IMR-90 (cell line): ENCODE results near the gene MYO1D. TPM values are rescaled to one million over a fixed set of nuclear protein-coding genes. Genes with fewer than 3 reads are reported as not detected.

ENCODE experiments used
- ATAC-seq: fragments of 200-7000 bp; cut with Tn5 transposase; 2 replicates; pipeline ENCODE4 v1.9.1; 2020; ENCODE audit warnings: low read depth, mild to moderate bottlenecking, moderate library complexity
- BruUV-seq: library from RNA; stranded (reverse); fragments of 400-500 nt; replicated peaks from 2 replicates; lab custom pipeline; 2021; lab: Mats Ljungman, UMichigan
- CTCF ChIA-PET: fragments of 300-600 bp; formaldehyde crosslinking; extraction: SDS; loops from one replicate; lab custom pipeline; 2021; ENCODE audit warnings: antibody characterized with exemption; lab: Yijun Ruan, JAX
- POLR2A ChIA-PET: fragments of 300-600 bp; sonication (Branson Sonifier 250); formaldehyde crosslinking; loops from one replicate; lab custom pipeline; 2022; ENCODE audit warnings: antibody characterized with exemption; ENCODE audit not compliant: unreplicated experiment; lab: Charles Lee
- DNase-seq: peaks from one replicate; pipeline ENCODE4 v3.0.0; 2013
- H2AFZ ChIP-seq: replicated peaks from 2 replicates; pipeline ENCODE3; 2013; ENCODE audit warnings: low read length, mild to moderate bottlenecking; ENCODE audit not compliant: poor library complexity
- H2AK5ac ChIP-seq: 2 replicates; pipeline ENCODE4 v1.6.1; 2013; ENCODE audit warnings: low read depth, low read length, inconsistent platforms
- H2AK9ac ChIP-seq: replicated peaks from 2 replicates; pipeline ENCODE3; 2013; ENCODE audit warnings: mild to moderate bottlenecking, low read depth, low read length, moderate library complexity; ENCODE audit not compliant: poor library complexity
- H2BK120ac ChIP-seq: 2 replicates; pipeline ENCODE4 v1.6.1; 2013; ENCODE audit warnings: low read depth, low read length, inconsistent platforms
- H2BK15ac ChIP-seq: 3 replicates; pipeline ENCODE4 v1.6.1; 2013; ENCODE audit warnings: low read depth, low read length, inconsistent platforms
- H2BK20ac ChIP-seq: 2 replicates; pipeline ENCODE4 v1.6.1; 2013; ENCODE audit warnings: low read depth, mild to moderate bottlenecking, inconsistent platforms, low read length, moderate library complexity
- H2BK5ac ChIP-seq: 2 replicates; pipeline ENCODE4 v1.6.1; 2013; ENCODE audit warnings: mild to moderate bottlenecking, low read depth, low read length, inconsistent platforms; ENCODE audit not compliant: poor library complexity, severe bottlenecking
- H3K14ac ChIP-seq: replicated peaks from 2 replicates; pipeline ENCODE4 v1.6.1; 2013; ENCODE audit warnings: low read depth, low read length, inconsistent platforms
- H3K18ac ChIP-seq: 2 replicates; pipeline ENCODE4 v1.6.1; 2013; ENCODE audit warnings: low read depth, low read length, control low read depth
- H3K23ac ChIP-seq: 2 replicates; pipeline ENCODE4 v1.6.1; 2013; ENCODE audit warnings: low read depth, low read length, inconsistent platforms
- H3K27ac ChIP-seq: 2 replicates; pipeline ENCODE4 v1.5.1; 2013; ENCODE audit warnings: mild to moderate bottlenecking, control low read depth, low read length; ENCODE audit not compliant: insufficient read depth
- H3K27me3 ChIP-seq: 2 replicates; pipeline ENCODE4 v1.6.1; 2013; ENCODE audit warnings: low read length; ENCODE audit not compliant: control insufficient read depth, insufficient read depth
- H3K36me3 ChIP-seq: 2 replicates; pipeline ENCODE4 v1.6.1; 2013; ENCODE audit warnings: low read length, mixed read lengths; ENCODE audit not compliant: control insufficient read depth, insufficient read depth
- H3K4ac ChIP-seq: 2 replicates; pipeline ENCODE4 v1.6.1; 2013; ENCODE audit warnings: low read depth, low read length, inconsistent platforms
- H3K4me1 ChIP-seq: 2 replicates; pipeline ENCODE4 v1.6.1; 2013; ENCODE audit warnings: low read length, mixed read lengths; ENCODE audit not compliant: control insufficient read depth, insufficient read depth
- H3K4me2 ChIP-seq: 2 replicates; pipeline ENCODE4 v1.6.1; 2013; ENCODE audit warnings: low read depth, mild to moderate bottlenecking, control low read depth, low read length, moderate library complexity
- H3K4me3 ChIP-seq: 2 replicates; pipeline ENCODE4 v1.5.1; 2013; ENCODE audit warnings: low read depth, mild to moderate bottlenecking, control low read depth, low read length, moderate library complexity; ENCODE audit not compliant: insufficient read depth
- H3K56ac ChIP-seq: 2 replicates; pipeline ENCODE4 v1.6.1; 2013; ENCODE audit warnings: low read length, inconsistent platforms; ENCODE audit not compliant: insufficient read depth; ENCODE audit errors: extremely low read depth
- H3K79me1 ChIP-seq, 2 experiments: 2 replicates each; pipeline ENCODE4 v1.6.1; 2013; ENCODE audit warnings: low read length in 2 of 2, inconsistent platforms in 1 of 2, low read depth in 1 of 2
- H3K9ac ChIP-seq: 2 replicates; pipeline ENCODE4 v1.6.1; 2013; ENCODE audit warnings: low read depth, low read length, control low read depth
- H3K9me1 ChIP-seq: 2 replicates; pipeline ENCODE4 v1.6.1; 2013; ENCODE audit warnings: low read length, inconsistent platforms; ENCODE audit not compliant: insufficient read depth
- H3K9me3 ChIP-seq: 2 replicates; pipeline ENCODE4 v1.6.1; 2013; ENCODE audit warnings: low read length; ENCODE audit not compliant: control insufficient read depth, insufficient read depth
- H4K20me1 ChIP-seq: 2 replicates; pipeline ENCODE4 v1.6.1; 2013; ENCODE audit warnings: low read length, inconsistent platforms; ENCODE audit not compliant: insufficient read depth
- H4K5ac ChIP-seq: 2 replicates; pipeline ENCODE4 v1.6.1; 2013; ENCODE audit warnings: mild to moderate bottlenecking, low read depth, low read length, control low read depth
- H4K8ac ChIP-seq, 2 experiments: 2 replicates each; pipeline ENCODE4 v1.6.1; 2013; ENCODE audit warnings: low read depth in 2 of 2, low read length in 2 of 2, control low read depth in 1 of 2, inconsistent platforms in 1 of 2
- H4K91ac ChIP-seq: 2 replicates; pipeline ENCODE4 v1.6.1; 2013; ENCODE audit warnings: low read depth, low read length, inconsistent platforms; ENCODE audit not compliant: insufficient read depth
- CHD1 ChIP-seq: IDR thresholded peaks from 2 replicates; pipeline ENCODE4 v1.6.1; 2012; ENCODE audit warnings: low read depth, low read length, improper control_type of control experiment
- MAZ ChIP-seq: IDR thresholded peaks from 2 replicates; pipeline ENCODE4 v1.6.1; 2012; ENCODE audit warnings: low read depth, mild to moderate bottlenecking, low read length, improper control_type of control experiment, moderate library complexity, borderline replicate concordance
- NFE2L2 ChIP-seq: fragments of 150-350 bp; IDR thresholded peaks from 2 replicates; pipeline ENCODE4 v1.6.1; 2016; ENCODE audit warnings: low read depth, mild to moderate bottlenecking, low read length
- POLR2A ChIP-seq: IDR thresholded peaks from 2 replicates; pipeline ENCODE4 v1.6.1; 2012; ENCODE audit warnings: mild to moderate bottlenecking, low read depth, low read length
- WGBS, 2 experiments: methylation state at CpG; one replicate each; pipeline versions ENCODE4 v1.1.5 to v1.1.7; 2013; ENCODE audit warnings: missing lambda C conversion rate in 2 of 2; ENCODE audit not compliant: insufficient read length in 1 of 2; ENCODE audit errors: extremely low coverage in 2 of 2; 5-methylcytosine and 5-hydroxymethylcytosine counted together
- dilution Hi-C: fragments of 300-500 bp; cut with HindIII; formaldehyde crosslinking; loops from one replicate; pipeline ENCODE4 v1.14.3; 2018; ENCODE audit warnings: low sequenced_read_pairs; ENCODE audit not compliant: unreplicated experiment
- in situ Hi-C: fragments of 300-500 bp; cut with MboI; formaldehyde crosslinking; loops from 3 replicates; pipeline ENCODE4 v1.14.3; 2019; ENCODE audit warnings: low sequenced_read_pairs, inconsistent platforms, mixed read lengths
- intact Hi-C: fragments of 100-400 bp; cut with micrococcal nuclease; formaldehyde crosslinking; loops from 2 replicates; pipeline ENCODE4 v1.10.0; 2022
- polyA plus RNA-seq, 3 experiments: library from polyadenylated mRNA; depleted of rRNA; stranded (reverse); fragments of >200 nt; gene quantifications; 2 replicates each; pipeline ENCODE4 v1.2.3, GENCODE V29; 2012; ENCODE audit warnings: low replicate concordance in 1 of 3
- total RNA-seq: library from RNA; depleted of rRNA; stranded (reverse); fragments of >200 nt; gene quantifications from 2 replicates; pipeline ENCODE4 v1.2.3, GENCODE V29; 2012
- TF ChIP-seq, protein P1 (sequence below): fragments of 150-350 bp; IDR thresholded peaks from 2 replicates; pipeline ENCODE4 v1.6.1; 2016; ENCODE audit warnings: low read depth, mild to moderate bottlenecking, low read length, moderate library complexity, borderline replicate concordance

Gene MYO1D
- total and polyA plus RNA-seq, 2 of the 4 experiments (the other 2 are of a cell fraction): 0.63 to 0.90 TPM

DNA sequence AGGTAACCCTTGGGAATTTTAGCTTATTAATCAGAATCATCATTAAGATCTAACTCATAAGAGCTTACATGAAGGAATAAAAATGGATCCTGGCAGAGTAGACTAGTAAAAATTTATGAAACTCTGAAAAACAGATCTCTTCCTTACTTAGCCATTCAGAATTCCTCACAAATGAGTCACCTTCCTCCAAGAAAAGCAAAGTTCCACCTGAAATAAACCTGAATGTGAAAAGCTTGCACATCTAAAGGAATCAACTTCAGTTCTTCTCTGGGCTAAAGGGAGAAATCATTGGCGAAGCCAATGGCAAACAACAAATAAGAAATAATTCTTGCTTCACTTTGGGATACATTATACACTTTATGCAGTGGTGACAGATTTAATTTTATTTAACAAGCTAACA, 22.7 kb downstream of the MYO1D start:
- Histone ChIP-seq H3K27me3 (no peaks in the 10 kb centered on the region; the same call in 1 of the 2 replicates), H3K79me1 (no peaks in the 10 kb centered on the region), H2BK5ac (no peak overlapping the region), H4K8ac (no peak overlapping the region), H2AFZ (no peak overlapping the region), H3K9me1 (no peaks in the 10 kb centered on the region), H2BK120ac (no peak overlapping the region), H3K9me3 (no peaks in the 10 kb centered on the region), H3K14ac (no peak overlapping the region), H3K4me3 (no peak overlapping the region), H2AK9ac (no peak overlapping the region), H3K23ac (no peak overlapping the region), H2AK5ac (no peak overlapping the region), H3K56ac (no peak overlapping the region), H4K20me1 (no peaks in the 10 kb centered on the region), H3K27ac (no peak overlapping the region), H2BK20ac (no peak overlapping the region), H4K91ac (no peak overlapping the region), H3K36me3 (no peaks in the 10 kb centered on the region), H3K4ac (no peak overlapping the region), H4K5ac (no peak overlapping the region), H3K9ac (no peak overlapping the region), H3K4me2 (no peak overlapping the region), H3K18ac (no peak overlapping the region), H2BK15ac (no peak overlapping the region), H3K4me1 (no peaks in the 10 kb centered on the region)
- dilution Hi-C loops: no loop called here
- BruUV-seq: no TSS peak
- no peak for ATAC-seq
- CTCF ChIA-PET: interaction anchor here (1.2 kb wide), 1 partner anchor 23 kb away, joined by 4 read pairs; the partner anchor contains the start of gene MYO1D
- DNase-seq: no peak
- no CpG with 5 or more reads among the region's 1 CpG for WGBS, 2 experiments
- POLR2A ChIA-PET: no interaction called here
- in situ Hi-C loops: no loop called here
- TF ChIP-seq POLR2A: no peak
- TF ChIP-seq NFE2L2: no peak
- no peak for TF ChIP-seq CHD1
- TF ChIP-seq MAZ: no peak
- TF ChIP-seq, protein P1, sequence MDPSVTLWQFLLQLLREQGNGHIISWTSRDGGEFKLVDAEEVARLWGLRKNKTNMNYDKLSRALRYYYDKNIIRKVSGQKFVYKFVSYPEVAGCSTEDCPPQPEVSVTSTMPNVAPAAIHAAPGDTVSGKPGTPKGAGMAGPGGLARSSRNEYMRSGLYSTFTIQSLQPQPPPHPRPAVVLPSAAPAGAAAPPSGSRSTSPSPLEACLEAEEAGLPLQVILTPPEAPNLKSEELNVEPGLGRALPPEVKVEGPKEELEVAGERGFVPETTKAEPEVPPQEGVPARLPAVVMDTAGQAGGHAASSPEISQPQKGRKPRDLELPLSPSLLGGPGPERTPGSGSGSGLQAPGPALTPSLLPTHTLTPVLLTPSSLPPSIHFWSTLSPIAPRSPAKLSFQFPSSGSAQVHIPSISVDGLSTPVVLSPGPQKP: no peak
- intact Hi-C loops: no loop called here
